Dendritic cell treated with granulocyte-macrophage colony-stimulating factor and Interleukin-4, amounts not matched to agents 40 ng/mL and 50 ng/mL, for 4 days (primary cell): ENCODE data around the gene KIF12.

Experiments used
- H3K27ac Mint-ChIP-seq: one replicate; pipeline ENCODE4 v1.8.0; 2022; ENCODE audit warnings: mild to moderate bottlenecking, mixed read lengths
- H3K27me3 Mint-ChIP-seq: one replicate; pipeline ENCODE4 v1.8.0; 2022; ENCODE audit warnings: mild to moderate bottlenecking, mixed read lengths
- H3K36me3 Mint-ChIP-seq: one replicate; pipeline ENCODE4 v1.8.0; 2022; ENCODE audit warnings: low read depth, mixed read lengths
- H3K4me1 Mint-ChIP-seq: one replicate; pipeline ENCODE4 v1.8.0; 2022; ENCODE audit warnings: low read depth, mixed read lengths
- H3K4me3 Mint-ChIP-seq: one replicate; pipeline ENCODE4 v1.8.0; 2022; ENCODE audit warnings: mild to moderate bottlenecking, moderate library complexity, mixed read lengths
- H3K9me3 Mint-ChIP-seq: one replicate; pipeline ENCODE4 v1.8.0; 2022; ENCODE audit warnings: mixed read lengths
- intact Hi-C: fragments of 100-400 bp; cut with micrococcal nuclease; formaldehyde crosslinking; loops from one replicate; pipeline ENCODE4 v1.15.0; 2022

The KIF12 gene

DNA sequence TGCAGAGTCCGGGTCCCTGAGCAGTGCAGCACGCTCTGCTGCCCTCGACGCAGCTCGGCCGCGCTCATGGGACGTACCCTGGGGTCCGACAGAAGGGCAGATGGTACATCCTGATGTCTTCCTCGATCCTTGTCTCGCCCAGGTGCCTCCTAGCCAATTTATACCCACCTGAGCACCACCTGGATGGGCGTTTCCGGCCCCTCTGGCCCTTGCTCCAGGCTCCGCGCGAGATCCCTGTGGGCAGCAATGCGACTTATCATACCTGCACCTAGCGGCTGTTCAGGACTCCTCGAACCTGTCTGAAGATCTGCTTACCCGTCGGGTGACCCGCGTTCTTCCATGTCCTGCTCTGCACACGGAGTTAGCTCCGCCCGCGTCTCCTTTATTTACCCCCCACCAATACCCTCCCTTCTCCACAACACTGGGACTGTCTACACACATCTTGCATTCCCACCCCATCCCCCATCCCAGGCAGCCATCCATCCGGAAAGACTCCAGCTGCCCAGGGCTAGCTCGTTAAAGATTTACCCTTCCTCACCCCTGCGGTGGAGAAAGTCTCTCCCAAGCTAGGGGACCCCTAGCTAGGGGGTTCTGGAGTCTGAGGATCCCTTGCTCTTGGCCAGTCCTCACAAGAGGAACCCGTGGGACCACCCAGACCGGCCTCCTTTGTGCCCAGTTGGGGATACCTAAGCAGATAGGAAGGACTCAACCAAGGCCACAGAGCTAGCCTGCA lies at the start of gene KIF12:
Gene KIF12 (minus strand): TSS at position 357 of the 733 bp plus-strand sequence. CDS start 16 bp downstream, at position 341.
- intact Hi-C loops = no loop called here
- Mint-ChIP-seq H3K36me3 (no peaks in the 10 kb centered on the region), H3K4me1 (no peaks in the 10 kb centered on the region), H3K27me3 (peaks cover 49% of the 10 kb centered on the region), H3K4me3 (peak within 1 kb of the TSS; percentile 48), H3K9me3 (peaks cover 9% of the 10 kb centered on the region), H3K27ac (no peak within 1 kb of the TSS)

DNA sequence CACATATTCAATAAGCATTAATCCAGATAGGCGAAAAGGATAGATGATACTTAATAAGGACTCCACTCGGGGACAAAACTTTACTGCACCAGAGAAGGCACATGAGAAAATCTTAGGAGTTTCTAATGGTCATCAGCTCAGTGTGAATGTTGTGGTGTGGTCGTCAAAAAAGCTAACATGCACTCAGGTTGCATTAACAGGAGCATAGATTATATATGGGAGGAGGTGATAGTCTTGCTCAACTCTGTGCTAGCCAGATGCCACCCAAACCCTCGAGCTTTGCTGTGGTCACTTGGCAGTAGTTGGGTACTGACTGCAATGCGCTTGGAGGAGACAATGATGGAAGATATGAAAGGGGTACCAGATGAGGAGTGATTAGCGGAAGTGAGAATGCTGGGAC lies 47.6 kb upstream of the KIF12 start:
- Mint-ChIP-seq H3K27me3 (peaks cover 24% of the 10 kb centered on the region), H3K36me3 (no peaks in the 10 kb centered on the region), H3K4me1 (no peaks in the 10 kb centered on the region), H3K4me3 (no peak overlapping the region), H3K27ac (no peak overlapping the region), H3K9me3 (no peaks in the 10 kb centered on the region)
- intact Hi-C loops = no loop called here

DNA sequence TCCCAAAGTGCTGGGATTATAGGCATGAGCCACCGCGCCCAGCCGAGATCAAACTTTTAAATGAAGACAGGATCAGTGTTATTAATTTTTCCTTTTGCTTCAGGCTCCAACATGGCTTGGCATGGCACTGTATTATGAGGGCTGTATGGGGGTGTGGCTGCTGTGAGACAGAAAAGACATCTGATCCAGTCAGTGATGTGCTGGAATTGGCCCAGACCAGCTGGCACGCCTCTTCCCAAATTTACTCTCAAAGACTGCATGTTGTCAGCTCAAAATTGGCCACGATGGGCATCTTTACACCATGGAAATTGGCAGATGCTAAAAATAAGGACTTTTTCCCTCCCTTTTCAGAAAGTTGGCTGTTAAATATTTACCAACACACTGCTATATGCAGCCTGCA lies 44.1 kb upstream of the KIF12 start:
- H3K36me3 Mint-ChIP-seq = no peaks in the 10 kb centered on the region
- H3K27me3 Mint-ChIP-seq = peaks cover 13% of the 10 kb centered on the region
- H3K4me1 Mint-ChIP-seq = no peaks in the 10 kb centered on the region
- intact Hi-C loops = no loop called here
- H3K4me3 Mint-ChIP-seq = no peak overlapping the region
- no peak overlapping the region for H3K27ac Mint-ChIP-seq
- H3K9me3 Mint-ChIP-seq = no peaks in the 10 kb centered on the region

GRCh38 chr9:114141553-114142402 lies 42.7 kb upstream of the KIF12 start:
- no peak overlapping the region for H3K27ac Mint-ChIP-seq
- H3K4me1 Mint-ChIP-seq = no peaks in the 10 kb centered on the region
- H3K36me3 Mint-ChIP-seq = no peaks in the 10 kb centered on the region
- H3K27me3 Mint-ChIP-seq = peaks cover 9% of the 10 kb centered on the region
- H3K9me3 Mint-ChIP-seq = no peaks in the 10 kb centered on the region
- no peak overlapping the region for H3K4me3 Mint-ChIP-seq
- intact Hi-C loops = no loop called here

DNA sequence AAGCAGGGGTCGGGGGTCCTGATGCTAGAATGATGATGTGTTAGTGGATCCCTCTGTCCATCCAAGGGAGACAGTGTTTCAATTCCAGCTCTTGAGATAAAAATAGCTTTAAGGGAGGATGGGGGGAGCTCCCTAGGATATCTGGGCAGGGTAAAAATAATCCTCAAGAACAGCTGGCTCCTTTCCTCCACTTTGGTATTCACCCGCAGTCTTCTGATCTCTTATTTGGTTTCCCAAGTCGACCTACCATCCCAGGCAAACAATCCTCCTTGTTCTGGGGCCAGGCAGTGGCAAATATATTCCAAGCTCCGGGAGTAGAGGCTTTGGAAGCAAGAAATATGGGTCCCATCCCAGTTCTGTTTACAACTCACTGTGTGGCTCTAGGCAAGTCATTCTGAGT lies 41.8 kb upstream of the KIF12 start:
- H3K36me3 Mint-ChIP-seq = no peaks in the 10 kb centered on the region
- no peak overlapping the region for H3K4me3 Mint-ChIP-seq
- intact Hi-C loops = no loop called here
- no peaks in the 10 kb centered on the region for H3K4me1 Mint-ChIP-seq
- H3K9me3 Mint-ChIP-seq = no peaks in the 10 kb centered on the region
- H3K27me3 Mint-ChIP-seq = peaks cover 8% of the 10 kb centered on the region
- no peak overlapping the region for H3K27ac Mint-ChIP-seq

DNA sequence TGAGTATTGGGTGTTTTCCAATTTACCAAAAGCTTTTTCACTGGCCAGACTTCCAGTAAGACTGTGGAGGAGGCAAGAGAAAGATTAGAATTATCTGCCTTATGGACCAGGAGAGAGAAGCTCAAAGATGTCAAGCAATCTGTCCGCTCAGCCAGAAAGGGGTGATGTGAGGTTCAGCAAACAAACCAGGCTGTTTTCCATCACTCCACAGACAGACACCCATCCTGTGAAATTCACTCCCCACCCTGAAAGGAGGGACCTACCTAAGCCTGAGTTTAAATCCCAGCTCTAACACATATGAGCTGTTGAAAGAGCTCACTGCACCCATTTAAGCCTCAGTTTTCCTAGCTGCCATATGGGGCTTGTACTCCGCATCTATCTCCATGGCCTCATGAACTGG lies 41.3 kb upstream of the KIF12 start:
- no peaks in the 10 kb centered on the region for H3K36me3 Mint-ChIP-seq
- H3K4me1 Mint-ChIP-seq = no peaks in the 10 kb centered on the region
- peaks cover 8% of the 10 kb centered on the region for H3K27me3 Mint-ChIP-seq
- H3K27ac Mint-ChIP-seq = no peak overlapping the region
- H3K9me3 Mint-ChIP-seq = no peaks in the 10 kb centered on the region
- no peak overlapping the region for H3K4me3 Mint-ChIP-seq
- intact Hi-C loops = no loop called here

- Mint-ChIP-seq H3K4me1 (no peaks in the 10 kb centered on the region), H3K27me3 (peaks cover 6% of the 10 kb centered on the region), H3K9me3 (no peaks in the 10 kb centered on the region), H3K36me3 (no peaks in the 10 kb centered on the region), H3K4me3 (no peak overlapping the region), H3K27ac (no peak overlapping the region)
- intact Hi-C loops = no loop called here
These were observed 40.0 kb upstream of the KIF12 start for GRCh38 chr9:114139071-114139470.

DNA sequence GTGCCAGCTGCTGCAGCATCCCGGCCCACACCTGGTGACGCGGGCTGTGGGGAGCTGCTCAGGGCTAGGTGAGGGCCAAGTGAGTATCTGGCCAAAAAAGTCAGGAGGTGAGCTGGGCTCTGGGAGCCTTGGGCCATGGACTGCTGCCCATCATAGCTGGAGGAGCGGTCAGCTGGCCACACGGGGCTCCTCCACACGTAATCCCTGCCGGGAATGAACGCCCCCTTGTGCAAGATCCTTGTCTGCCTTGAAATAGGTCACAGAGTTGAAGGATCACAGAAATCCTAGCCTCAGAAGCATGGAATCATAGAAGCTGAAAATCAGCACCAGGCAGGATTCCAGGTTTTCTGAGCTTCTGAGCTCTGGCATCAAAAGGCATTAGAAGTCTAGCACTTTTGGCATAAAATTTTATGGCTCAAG lies 39.5 kb upstream of the KIF12 start:
- Mint-ChIP-seq H3K4me1 (no peaks in the 10 kb centered on the region), H3K36me3 (no peaks in the 10 kb centered on the region), H3K27me3 (peaks cover 5% of the 10 kb centered on the region), H3K27ac (no peak overlapping the region), H3K9me3 (no peaks in the 10 kb centered on the region), H3K4me3 (no peak overlapping the region)
- intact Hi-C loops = no loop called here

DNA sequence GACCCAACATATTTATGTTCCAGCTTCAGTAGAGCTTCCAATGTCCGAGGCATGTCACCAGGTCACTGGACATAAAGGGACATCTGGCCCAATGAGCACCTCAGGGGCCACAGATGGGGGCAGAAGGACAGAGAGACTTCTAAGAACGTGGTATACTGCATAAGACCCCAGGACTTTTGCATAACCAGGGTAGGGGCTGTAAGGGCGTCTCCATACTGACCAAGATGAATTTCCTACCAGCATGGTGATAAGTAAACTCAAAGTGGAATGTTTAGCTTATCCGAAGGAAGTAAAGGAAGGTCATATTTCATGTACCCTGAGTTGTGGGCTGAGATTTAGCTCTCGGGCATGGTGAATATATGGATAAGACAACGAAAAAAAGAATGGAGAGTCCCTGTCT lies 38.7 kb upstream of the KIF12 start:
- H3K27me3 Mint-ChIP-seq = peaks cover 4% of the 10 kb centered on the region
- no peaks in the 10 kb centered on the region for H3K9me3 Mint-ChIP-seq
- H3K27ac Mint-ChIP-seq = no peak overlapping the region
- intact Hi-C loops = no loop called here
- no peak overlapping the region for H3K4me3 Mint-ChIP-seq
- H3K4me1 Mint-ChIP-seq = no peaks in the 10 kb centered on the region
- H3K36me3 Mint-ChIP-seq = no peaks in the 10 kb centered on the region

- Mint-ChIP-seq H3K4me3 (no peak overlapping the region), H3K4me1 (no peaks in the 10 kb centered on the region), H3K27me3 (peaks cover 2% of the 10 kb centered on the region), H3K27ac (no peak overlapping the region), H3K36me3 (no peaks in the 10 kb centered on the region), H3K9me3 (no peaks in the 10 kb centered on the region)
- intact Hi-C loops = no loop called here
These were observed 35.8 kb upstream of the KIF12 start for GRCh38 chr9:114134827-114135396.

DNA sequence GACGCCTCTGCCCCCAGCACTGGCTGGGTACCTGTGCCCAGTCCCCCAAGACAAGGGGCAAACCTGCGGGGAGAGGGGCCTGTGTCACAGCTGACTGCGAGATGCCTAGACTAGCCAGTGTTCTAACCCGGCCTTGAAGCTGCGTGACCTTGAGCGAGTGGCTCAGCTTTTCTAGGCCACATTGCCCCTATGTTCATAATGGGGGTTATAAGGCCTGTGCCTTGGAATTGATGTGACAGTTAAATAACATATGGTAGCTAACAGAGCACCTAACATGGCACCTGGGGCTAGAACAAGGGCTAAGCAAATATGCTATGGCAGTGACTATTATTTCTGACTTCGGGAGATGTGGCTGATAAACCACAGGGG lies 33.4 kb upstream of the KIF12 start:
- intact Hi-C loops = no loop called here
- Mint-ChIP-seq H3K4me3 (no peak overlapping the region), H3K27me3 (peaks cover 2% of the 10 kb centered on the region), H3K36me3 (no peaks in the 10 kb centered on the region), H3K4me1 (no peaks in the 10 kb centered on the region), H3K27ac (no peak overlapping the region), H3K9me3 (peaks cover 7% of the 10 kb centered on the region)

DNA sequence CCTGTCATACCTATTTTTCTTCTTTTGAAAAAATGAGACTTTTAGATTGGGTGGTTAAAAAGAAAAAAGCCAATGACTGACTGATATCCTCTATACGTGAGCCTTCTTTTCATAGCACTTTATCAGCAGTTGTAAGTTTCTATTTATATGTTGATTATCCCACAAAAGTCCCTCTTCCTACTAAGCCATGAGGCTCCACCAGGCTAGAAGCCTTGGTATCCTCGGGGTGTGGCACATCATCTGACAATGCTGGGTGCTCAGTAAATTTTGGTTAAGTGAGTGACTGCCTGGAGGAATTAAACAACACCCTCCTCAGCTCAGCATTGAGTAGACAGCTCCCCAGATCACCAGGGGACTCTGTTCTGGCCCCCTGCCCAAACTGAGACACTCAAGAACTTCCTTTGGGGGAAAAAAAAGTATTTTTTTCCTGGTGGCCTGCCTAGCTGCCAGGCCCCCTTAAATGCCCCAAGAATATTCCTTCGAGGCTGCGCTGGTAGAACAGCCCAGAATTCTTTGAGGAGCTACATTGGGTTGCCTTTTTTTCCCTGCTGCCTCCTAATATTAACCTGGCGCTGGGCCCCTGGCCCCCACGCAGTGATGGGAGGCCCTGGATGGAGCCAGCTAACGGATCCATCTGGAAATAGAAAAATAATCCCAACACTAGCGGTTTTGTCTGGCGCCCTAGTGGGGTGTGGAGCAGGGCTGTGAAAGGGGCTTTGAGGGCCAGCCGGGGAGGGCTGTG lies 32.9 kb upstream of the KIF12 start:
- Mint-ChIP-seq H3K4me1 (no peaks in the 10 kb centered on the region), H3K4me3 (no peak overlapping the region), H3K9me3 (peaks cover 13% of the 10 kb centered on the region), H3K27me3 (peaks cover 2% of the 10 kb centered on the region), H3K36me3 (no peaks in the 10 kb centered on the region), H3K27ac (no peak overlapping the region)
- intact Hi-C loops = no loop called here

DNA sequence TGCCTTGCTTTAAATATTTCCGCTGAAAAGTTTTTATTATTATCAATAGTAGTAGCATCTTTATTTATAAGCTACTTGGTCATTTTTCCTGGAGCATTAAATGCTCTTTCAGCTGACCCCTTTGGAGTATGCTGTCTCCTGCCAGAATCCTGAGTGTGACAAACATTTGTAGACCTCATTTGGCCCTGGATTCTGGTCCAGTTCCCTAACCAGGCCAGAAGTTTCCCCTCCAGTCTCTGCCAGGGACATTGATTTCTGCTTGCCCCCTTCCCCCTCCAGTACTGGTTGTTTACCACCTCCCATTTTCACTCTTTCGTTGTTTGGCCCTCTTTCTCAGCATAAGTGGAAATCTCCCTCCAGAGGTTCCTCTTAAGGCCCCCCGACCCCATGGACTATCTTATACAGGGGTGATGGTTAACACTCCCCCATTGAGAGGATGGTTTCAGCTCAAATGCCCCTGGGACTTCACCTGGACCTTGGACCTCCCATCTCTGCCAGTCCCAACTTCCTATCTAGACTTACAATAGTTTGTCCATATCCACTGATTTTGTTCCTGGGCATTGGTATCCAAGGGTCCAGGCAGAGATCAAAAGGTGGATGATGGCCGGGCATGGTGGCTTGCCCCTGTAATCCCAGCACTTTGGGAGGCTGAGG lies 31.7 kb upstream of the KIF12 start:
- intact Hi-C loops = no loop called here
- H3K4me3 Mint-ChIP-seq = no peak overlapping the region
- no peaks in the 10 kb centered on the region for H3K4me1 Mint-ChIP-seq
- H3K27me3 Mint-ChIP-seq = peaks cover 2% of the 10 kb centered on the region
- no peak overlapping the region for H3K27ac Mint-ChIP-seq
- no peaks in the 10 kb centered on the region for H3K36me3 Mint-ChIP-seq
- peaks cover 13% of the 10 kb centered on the region for H3K9me3 Mint-ChIP-seq
